Measurements from ENCODE around the gene SPECC1.

DNA sequence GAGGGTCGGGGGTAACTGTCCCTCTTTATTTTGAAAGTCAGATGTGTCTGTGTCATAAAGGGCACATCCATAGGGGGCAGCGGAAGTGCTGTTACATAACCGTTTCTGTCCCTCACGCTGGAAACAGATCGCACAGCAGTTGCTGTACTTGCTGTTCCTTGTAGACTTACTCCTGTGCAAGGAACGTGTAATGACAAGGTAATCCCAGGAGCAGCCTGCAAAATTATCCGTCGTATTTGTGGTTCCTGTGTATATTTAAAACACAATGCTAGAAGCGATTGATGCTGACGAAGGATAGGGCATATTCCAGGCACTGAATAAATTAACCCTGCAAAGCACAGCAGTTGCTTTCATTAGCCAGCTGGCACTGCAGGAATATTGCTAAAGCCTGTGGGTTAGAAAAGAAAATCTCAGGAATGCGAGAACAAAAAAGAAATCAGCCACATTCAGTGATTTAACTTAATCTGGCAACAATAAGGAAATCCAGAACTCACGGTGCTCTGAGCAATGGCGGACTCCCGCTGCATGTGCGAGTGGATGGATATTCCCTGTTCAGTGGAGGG is 76.2 kb downstream of the SPECC1 start:
- TF ChIP-seq, protein P1, sequence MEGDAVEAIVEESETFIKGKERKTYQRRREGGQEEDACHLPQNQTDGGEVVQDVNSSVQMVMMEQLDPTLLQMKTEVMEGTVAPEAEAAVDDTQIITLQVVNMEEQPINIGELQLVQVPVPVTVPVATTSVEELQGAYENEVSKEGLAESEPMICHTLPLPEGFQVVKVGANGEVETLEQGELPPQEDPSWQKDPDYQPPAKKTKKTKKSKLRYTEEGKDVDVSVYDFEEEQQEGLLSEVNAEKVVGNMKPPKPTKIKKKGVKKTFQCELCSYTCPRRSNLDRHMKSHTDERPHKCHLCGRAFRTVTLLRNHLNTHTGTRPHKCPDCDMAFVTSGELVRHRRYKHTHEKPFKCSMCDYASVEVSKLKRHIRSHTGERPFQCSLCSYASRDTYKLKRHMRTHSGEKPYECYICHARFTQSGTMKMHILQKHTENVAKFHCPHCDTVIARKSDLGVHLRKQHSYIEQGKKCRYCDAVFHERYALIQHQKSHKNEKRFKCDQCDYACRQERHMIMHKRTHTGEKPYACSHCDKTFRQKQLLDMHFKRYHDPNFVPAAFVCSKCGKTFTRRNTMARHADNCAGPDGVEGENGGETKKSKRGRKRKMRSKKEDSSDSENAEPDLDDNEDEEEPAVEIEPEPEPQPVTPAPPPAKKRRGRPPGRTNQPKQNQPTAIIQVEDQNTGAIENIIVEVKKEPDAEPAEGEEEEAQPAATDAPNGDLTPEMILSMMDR (IDR thresholded peaks at IDR 0.05), result no peak
- TF ChIP-seq POLR2A (IDR thresholded peaks at IDR 0.05), result no peak
